HuH-7.5 (cell line): ENCODE measurements around the gene ENTR1.

ENCODE experiments used
- DNase-seq: peaks from one replicate; pipeline ENCODE4 v3.0.0; 2011; ENCODE audit warnings: low spot score

ENTR1 gene

DNA sequence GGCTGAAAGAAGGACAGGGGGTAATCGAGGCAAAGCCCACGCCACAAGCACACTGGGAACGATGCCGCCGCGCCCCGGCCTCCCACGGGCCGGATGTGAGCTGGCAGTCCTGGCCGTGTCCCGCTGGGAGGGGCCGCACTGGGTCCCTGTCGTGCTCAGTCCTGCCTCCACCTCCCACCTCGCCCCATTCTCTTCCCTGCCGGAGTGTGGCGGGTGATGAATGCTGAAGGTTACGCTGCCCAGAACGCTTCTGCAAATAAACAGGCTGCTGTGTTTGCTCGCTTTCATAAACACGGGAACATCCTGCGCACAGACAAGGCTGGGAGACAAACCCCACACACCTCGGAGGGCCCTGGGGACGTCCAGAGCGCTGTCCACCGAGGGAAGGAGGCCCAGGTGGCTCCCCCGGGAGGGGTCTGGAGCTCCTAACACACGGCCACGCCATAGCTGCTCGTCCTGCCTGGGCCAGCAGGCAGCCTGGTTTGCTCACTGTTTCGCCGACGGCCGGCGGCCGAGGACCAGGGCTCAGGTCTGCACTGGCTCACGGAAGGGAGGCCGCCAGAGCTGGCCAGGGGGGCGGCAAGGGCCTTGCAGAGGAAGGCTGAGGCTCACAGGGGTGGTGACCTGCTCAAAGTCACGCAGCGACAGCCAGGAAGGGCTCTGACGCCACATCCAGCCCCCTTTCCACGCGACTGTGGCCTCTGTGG lies 49.2 kb downstream of the ENTR1 start:
- DNase-seq, result no peak

DNA sequence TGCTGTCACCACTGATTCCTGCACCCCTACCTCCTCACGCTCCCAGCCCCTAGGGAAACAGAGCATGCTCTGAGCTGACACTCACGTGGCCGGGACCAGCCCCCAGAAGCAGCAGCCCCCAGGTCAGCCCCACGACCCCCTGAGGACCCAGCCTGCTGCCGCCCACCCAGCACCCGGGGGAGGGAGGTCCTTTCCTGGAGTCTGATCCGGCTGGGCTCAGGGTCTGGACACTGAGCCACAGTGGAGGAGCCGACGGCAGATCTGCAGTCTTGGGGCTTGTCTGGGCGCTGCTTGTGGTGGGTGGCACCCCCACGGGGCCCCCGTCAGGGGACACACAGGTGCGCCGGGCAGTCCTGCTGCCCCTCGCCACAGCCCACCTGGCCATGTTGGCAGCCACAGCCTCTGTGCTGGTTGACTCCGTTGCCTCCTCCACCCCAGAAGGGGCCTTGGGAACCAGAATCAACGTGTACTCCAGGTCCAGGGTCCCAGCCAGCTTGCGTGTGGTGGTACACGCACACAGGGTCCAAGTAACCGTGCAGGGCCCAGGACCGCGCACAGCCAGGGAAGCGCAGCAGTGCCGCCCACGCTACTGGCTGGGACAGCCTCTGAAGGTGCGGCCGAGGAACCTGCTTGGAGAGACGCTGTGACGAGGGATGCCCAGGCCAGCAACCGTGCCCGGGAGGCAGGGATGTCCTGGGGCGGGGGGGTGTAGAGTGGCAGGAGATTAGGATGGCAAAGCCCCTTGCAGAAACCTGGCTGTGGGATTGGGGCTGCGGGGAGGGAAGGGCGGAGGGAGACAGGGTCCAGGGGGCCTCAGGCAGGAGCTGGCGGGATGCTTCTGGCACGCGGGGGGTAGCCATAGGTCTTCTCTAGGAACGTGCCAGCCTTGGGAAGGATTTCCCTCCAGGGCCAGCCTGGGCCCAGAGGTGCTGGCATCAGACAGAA lies 50.4 kb downstream of the ENTR1 start:
- no peak for DNase-seq

DNA sequence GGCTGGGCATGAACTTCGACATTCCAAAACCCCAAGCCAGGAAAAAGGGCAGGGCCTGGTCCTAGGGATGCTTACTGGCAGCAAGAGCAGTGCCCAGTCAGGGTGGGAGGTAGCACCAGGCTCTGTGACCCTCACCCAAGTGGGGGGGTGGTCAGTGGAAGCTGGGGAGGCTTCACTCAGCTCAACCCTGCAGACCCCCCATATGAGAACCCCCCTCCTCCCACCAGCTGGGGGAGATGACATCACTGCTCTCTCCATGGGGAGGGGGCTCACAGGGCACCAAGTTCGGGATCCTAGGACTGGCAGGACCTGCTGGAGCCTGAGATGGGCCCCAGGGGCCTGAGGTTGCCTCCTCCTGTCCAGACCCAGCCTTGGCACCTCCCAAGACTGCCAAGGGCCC lies 51.5 kb downstream of the ENTR1 start:
- DNase-seq, result no peak

DNA sequence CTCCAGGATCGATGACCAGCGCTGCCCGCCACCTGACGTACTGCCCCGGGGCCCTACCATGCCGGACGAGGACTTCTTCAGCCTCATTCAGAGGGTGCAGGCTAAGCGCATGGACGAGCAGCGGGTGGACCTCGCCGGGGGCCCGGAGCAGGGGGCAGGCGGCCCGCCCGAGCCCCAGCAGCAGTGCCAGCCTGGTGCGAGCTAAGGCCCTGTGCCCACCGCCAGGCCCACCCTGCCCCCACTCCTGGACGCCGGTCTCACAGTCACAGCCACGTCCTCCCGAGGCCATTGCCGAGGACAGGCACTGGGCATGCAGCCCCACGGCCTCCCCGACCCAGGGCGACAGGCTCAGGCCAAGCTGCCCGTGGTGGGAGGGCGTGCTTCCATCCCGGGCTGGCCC lies 52.4 kb downstream of the ENTR1 start:
- no peak for DNase-seq

DNA sequence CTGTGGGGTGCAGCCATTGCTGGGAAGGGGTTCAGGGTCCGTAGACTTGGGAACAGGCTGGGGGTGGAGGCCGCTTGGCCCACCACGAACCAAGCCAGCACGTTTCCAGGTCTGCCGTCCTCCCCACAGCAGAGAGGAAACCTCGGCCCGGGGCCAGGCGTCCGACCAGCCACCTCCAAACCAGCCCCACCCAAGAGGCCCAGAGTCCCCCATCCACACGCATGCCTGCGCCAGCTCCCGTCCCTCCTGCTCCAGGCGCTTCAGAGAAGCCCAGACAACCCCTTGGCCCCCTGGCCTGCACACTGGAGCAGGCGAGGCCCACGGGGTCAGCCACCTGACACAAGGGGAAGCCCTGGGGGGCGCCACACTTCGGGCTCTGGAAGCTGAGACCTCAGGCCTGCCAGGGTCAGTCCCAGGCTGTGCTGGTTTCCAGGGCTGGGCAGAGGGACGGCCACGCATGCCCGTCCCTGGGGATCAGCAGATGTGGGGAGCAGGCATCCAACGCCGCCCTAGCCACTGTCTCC lies 53.1 kb downstream of the ENTR1 start:
- DNase-seq, result no peak

DNA sequence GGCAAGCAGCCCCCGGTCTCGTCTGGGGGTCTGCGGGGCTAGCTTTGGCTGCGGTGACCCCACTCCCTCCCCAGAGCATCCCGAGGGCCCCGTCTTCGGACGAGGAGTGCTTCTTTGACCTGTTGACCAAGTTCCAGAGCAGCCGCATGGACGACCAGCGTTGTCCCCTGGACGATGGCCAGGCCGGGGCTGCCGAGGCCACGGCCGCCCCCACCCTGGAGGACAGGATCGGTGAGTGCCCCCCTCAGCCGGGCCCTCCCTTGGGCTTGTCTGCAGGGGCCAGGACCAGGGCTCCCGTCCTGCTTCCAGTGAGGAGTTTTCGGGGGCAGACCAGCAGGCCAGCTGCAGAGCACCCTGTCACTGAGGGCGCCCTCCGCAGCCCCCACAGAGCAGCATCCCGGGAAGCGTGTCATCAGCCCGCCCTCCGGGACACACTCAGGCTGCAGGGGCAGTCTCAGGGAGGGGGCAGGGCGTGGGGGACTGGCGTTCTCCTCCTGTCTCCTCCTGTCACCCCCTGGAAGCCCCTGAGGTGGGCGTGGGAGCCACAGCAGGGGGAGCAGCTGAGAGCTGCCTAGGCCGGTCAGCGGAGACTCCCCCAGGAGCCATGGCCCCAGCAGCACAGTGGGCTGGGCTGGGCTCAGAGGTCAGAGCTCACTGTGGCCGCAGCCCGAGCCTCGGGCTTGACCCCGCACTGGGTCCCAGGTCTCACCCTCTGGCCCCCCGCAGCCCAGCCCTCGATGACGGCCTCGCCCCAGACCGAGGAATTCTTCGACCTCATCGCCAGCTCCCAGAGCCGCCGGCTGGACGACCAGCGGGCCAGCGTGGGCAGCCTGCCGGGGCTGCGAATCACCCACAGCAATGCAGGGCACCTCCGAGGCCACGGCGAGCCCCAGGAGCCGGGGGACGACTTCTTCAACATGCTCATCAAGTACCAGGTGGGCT lies 54.5 kb downstream of the ENTR1 start:
- no peak for DNase-seq

DNA sequence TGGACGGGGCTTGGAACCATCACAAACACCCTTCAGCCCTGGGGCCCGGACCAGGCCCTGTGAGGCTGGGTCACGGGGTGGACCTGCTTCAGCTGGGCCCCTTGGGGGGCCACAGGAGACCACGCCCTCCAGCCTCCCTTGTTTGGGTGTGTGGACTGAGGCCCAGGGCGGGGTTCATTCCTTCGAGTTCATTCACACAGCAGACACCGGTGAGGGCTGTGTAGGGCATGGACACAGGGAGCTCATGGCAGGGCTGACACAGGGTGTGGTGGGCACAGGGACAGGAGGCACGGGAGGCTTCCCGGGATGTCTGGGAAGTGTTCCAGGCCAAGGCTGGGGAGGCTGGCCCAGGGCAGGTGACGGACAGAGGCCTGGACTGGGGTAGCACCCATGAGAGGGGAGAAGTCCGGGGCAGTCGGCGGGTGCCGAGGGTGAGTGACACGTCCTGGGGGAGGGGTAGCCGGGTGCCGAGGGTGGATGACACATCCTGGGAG lies 55.8 kb downstream of the ENTR1 start:
- DNase-seq, result no peak

DNA sequence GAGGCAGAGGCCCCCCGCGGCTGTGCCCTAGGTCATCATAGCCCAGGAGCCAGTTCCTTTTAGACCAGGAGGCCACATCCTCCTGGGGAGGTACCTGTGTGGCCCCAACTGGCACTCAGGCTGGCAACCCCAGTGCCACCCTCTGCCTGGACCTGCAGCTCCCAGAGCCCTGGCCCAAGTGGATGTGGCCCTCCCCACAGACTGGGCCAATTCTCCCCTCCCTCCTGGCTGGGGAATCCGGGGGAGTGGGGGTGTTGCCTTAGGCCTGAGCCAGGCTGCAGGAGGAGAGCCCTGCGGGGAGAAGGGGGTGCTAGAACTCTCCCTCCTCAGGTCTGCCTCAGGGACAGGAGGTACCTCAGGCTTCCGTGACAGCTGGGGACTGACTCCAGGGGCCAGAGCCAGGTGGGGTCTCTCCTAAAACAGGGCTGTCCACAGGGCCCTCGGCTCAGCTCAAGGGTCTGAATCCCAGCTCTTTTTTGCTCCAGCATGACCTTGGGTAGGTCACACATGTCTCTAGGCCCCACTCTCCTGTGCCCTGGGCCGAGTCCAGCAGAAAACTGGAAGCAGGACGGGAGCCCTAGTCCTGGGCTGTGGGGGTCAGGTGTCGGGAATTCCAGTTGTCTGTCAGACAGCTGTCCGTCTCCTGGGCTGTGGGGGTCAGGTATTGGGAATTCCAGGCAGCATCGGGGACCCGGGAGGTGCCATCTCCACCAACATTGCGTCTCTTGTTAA lies 56.5 kb downstream of the ENTR1 start:
- DNase-seq, result no peak

DNA sequence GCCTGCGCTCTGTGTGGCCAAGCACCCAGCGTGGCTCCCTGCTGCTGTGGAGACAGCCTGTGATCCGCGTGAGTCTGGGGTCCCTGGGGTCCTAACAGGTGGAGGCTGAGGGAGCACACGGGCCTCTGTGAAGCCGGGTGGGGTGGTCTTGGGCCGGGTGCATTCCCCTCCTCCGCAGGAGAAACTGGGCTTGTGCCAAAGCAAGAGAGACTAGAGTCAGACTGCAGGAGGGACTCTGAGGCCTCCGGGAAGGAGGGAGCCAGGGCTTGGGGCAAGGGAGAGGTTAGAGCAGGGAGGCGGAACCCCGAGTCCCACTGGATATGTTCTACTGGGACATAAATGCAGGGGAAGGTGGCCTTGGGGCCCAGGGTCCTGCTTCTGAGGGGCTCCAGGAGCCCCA lies 57.3 kb downstream of the ENTR1 start:
- no peak for DNase-seq

DNA sequence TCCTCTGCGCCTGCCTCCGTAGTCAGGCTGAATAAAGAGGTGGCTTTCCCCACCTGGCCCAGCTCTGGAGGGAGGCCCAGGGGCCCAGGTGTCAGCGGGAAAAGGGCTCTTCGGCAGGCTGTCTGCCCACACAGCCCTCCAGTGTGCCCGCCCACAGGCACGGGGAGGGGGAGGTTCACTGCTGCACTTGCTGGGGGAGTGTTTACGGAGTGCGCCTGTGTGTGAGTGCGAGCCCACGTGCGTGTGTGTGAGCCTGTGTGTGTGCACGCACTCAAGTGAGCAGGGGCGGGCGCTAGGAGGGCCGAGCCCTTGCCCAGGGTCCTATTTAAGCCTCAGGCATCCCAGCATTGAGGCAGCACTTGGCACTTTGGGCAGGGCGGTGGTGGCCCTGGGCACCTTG lies 57.7 kb downstream of the ENTR1 start:
- DNase-seq, result no peak
